AG04449 (cell line): Measurements from ENCODE around the gene KRT84.

Source experiments
- CTCF ChIA-PET: fragments of 350-600 bp; formaldehyde crosslinking; extraction: SDS; loops from one replicate; lab custom pipeline; 2021; ENCODE audit warnings: antibody characterized with exemption; lab: Yijun Ruan, JAX
- POLR2A ChIA-PET: fragments of 400-600, 350-600 bp; formaldehyde crosslinking; extraction: SDS; loops from one replicate; lab custom pipeline; 2020; ENCODE audit warnings: antibody characterized with exemption, inconsistent platforms; lab: Yijun Ruan, JAX
- DNase-seq: peaks from one replicate; pipeline ENCODE4 v3.0.0-alpha.2; 2010; ENCODE audit warnings: low read depth, low spot score
- H3K4me3 ChIP-seq: 2 replicates; pipeline ENCODE4 v1.5.1; 2011; ENCODE audit warnings: low read depth, mild to moderate bottlenecking, control low read depth, low read length
- TF ChIP-seq, protein P1 (sequence below): IDR thresholded peaks from one replicate; pipeline ENCODE4 v1.5.1; 2011; ENCODE audit warnings: mild to moderate bottlenecking, moderate library complexity, low read length, control low read depth, inconsistent platforms; ENCODE audit not compliant: insufficient read depth; ENCODE audit errors: missing control alignments

Gene KRT84

DNA sequence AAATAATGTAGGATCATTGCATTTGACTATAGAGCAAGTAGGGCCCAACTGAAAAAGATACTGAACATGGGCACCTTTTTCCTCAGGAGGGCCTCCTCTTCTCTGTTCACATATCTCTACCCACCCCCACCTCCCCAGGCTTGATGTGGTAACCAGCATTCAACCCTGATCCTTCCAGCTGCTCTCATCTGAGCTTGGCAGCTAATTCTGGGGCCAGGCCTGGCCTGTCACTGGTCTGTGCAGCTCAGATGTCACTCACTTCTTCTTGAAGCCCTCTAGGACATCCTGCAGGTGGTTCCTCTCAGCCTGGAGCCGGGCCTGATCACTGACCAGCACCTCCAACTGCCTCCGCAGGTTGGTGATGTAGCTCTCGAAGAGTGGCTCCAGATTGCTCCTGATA lies 2.1 kb downstream of the KRT84 start:
- POLR2A ChIA-PET: no interaction called here
- no peak for DNase-seq
- H3K4me3 ChIP-seq: no peak overlapping the region
- CTCF ChIA-PET: interaction anchor here (0.7 to 17.9 kb wide), 7 partner anchors 12 to 497 kb away, joined by 3 to 488 read pairs (median 6); partner anchors contain the start of gene KRT85
- TF ChIP-seq, protein P1, sequence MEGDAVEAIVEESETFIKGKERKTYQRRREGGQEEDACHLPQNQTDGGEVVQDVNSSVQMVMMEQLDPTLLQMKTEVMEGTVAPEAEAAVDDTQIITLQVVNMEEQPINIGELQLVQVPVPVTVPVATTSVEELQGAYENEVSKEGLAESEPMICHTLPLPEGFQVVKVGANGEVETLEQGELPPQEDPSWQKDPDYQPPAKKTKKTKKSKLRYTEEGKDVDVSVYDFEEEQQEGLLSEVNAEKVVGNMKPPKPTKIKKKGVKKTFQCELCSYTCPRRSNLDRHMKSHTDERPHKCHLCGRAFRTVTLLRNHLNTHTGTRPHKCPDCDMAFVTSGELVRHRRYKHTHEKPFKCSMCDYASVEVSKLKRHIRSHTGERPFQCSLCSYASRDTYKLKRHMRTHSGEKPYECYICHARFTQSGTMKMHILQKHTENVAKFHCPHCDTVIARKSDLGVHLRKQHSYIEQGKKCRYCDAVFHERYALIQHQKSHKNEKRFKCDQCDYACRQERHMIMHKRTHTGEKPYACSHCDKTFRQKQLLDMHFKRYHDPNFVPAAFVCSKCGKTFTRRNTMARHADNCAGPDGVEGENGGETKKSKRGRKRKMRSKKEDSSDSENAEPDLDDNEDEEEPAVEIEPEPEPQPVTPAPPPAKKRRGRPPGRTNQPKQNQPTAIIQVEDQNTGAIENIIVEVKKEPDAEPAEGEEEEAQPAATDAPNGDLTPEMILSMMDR: no peak

DNA sequence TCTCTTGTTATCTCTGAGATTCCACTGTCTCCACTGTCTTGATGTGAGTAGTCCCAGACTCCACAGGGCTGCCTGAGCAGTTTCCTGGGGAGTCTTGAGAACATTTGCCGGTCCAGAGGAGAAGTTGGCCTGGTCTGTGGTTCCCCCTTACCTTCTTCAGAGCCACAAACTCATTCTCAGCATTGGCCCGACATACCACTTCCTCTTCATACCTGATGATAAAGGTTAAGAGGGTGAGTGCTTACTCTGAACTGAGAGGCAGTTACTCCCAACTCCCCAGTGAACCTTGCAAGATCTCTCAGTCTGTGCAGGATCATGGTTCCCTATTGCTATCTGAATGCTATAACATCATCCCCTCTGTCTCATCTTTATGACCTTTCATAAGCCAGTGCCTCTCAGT lies 2.6 kb downstream of the KRT84 start:
- no peak for DNase-seq
- TF ChIP-seq, protein P1: no peak
- no peak overlapping the region for H3K4me3 ChIP-seq
- POLR2A ChIA-PET: no interaction called here
- CTCF ChIA-PET: interaction anchor here (1.4 to 17.9 kb wide), 5 partner anchors 8 to 497 kb away, joined by 3 to 488 read pairs (median 14); partner anchors contain the start of gene KRT85

DNA sequence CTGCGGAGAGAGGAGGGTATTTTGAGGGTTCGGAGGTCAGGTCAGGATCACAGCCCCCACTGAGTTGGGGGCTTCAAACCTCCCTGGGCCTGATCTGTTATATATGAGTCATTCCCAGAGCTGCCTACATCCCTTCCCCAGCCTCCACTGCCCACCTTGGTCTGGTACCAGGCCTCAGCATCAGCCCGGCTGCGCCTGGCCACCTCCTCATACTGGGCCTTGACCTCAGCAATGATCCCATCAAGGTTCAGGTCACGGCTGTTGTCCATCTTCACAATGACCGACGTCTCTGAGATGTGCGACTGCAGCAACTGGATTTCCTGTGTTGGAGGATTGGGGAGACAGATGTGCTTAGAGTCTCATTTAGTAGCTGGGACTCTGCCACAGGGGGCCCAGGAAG lies 4.2 kb downstream of the KRT84 start:
- TF ChIP-seq, protein P1: no peak
- ChIA-PET CTCF (interaction anchor here (0.7 to 17.9 kb wide), 9 partner anchors 9 to 499 kb away, joined by 3 to 488 read pairs (median 6); partner anchors contain the start of gene KRT85), POLR2A (no interaction called here)
- DNase-seq: no peak
- H3K4me3 ChIP-seq: no peak overlapping the region

DNA sequence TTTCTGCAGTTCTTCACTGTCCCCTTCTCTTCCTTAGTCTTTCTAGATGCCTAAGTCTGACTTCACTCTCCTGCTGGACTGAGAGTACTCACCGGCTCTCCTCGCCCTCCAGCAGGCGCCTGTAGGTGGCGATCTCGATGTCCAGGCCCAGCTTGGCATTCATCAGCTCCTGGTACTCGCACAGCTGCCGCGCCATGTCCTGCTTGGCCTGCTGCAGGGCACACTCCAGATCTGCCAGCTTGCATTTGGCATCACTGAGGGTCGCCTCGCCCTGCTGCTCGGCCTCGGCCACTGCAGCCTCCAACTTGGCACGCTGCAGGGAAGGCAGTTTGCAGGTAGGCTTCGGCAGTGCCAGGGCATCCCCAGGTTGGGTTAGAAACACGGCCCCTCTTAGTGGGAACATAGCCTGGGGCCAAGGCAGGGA lies 5.2 kb downstream of the KRT84 start:
- no peak for DNase-seq
- H3K4me3 ChIP-seq: no peak overlapping the region
- TF ChIP-seq, protein P1: peak; percentile 66
- POLR2A ChIA-PET: no interaction called here
- CTCF ChIA-PET: interaction anchor here (0.6 to 17.9 kb wide), 11 partner anchors 9 to 500 kb away, joined by 3 to 488 read pairs (median 4); partner anchors contain the start of genes KRT74 and KRT85

DNA sequence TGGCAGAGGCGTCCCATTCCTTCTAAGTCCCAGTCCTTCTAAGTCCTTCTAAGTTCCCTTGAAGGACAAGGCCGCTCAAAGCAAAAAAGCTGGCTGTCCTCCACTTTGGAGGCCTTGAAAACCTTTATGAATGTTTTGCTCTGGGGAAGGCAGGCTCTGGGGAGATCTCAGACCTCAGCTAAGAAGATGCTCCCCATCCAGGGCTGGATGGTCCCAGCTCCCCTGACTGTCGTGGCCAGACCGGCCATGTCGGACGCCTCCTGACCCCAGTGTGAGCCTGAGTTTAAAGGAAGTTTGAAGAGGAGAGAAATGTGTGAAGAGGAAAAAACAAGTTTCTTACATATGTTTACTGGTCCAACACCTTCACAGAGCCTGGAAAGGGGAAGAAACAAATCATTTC lies 5.9 kb downstream of the KRT84 start:
- no peak for DNase-seq
- CTCF ChIA-PET: interaction anchor here (0.6 to 17.9 kb wide), 14 partner anchors 9 to 501 kb away, joined by 3 to 488 read pairs (median 4); partner anchors contain the start of genes KRT74 and KRT85
- POLR2A ChIA-PET: no interaction called here
- no peak overlapping the region for H3K4me3 ChIP-seq
- TF ChIP-seq, protein P1: no peak

DNA sequence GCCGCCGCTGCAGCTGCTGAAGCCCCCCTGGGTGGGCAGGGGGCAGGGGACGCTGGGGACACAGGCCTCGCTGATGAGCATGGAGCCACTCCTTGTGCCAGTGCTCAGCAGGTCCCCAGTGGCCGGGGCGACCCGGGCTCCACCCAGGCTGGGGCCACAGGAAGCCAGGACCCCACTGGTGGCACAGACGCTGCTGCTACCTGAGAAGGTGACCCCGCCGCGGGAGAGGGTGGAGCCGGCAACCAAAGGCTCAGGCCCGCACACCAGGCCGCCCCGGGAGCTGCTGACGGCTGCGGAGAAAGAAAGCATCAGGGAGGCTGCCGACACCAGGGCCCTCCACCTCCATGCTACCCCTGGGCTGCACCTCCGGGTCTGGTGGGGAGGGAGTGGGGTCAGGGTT lies 7.4 kb downstream of the KRT84 start:
- TF ChIP-seq, protein P1: no peak
- POLR2A ChIA-PET: no interaction called here
- CTCF ChIA-PET: interaction anchor here (0.7 to 17.9 kb wide), 12 partner anchors 7 to 602 kb away, joined by 3 to 488 read pairs (median 5); partner anchors contain the start of gene KRT85
- no peak overlapping the region for H3K4me3 ChIP-seq
- DNase-seq: no peak
